ENCODE data around the gene SGK2. TPM values are rescaled to one million over a fixed set of nuclear protein-coding genes. Genes with fewer than 3 reads are reported as not detected.

Gene SGK2
- total RNA-seq, 2 donors from 2014 or later = 14.3 to 21.4 TPM

GRCh38 chr20:43548273-43548880, 10.4 kb upstream of the SGK2 start:
- Histone ChIP-seq H3K4me1 (peaks cover 4% of the 10 kb centered on the region), H3K9me3 (no peaks in the 10 kb centered on the region), H3K36me3 (replicated peaks in 1 of 2; ENCODE audit: insufficient read depth in 1 of 2, low read depth in 2 of 2) (no peaks in the 10 kb centered on the region), H3K27ac (no peak overlapping the region), H3K27me3 (no peaks in the 10 kb centered on the region), H3K4me3 (no peak overlapping the region)
- WGBS, 2 donors = 74 to 80% methylated on average over 5 of the region's 5 CpGs
- no peak for ATAC-seq
- DNase-seq = no peak
- intact Hi-C loops (cut with DNase I) = no loop called here
- TF ChIP-seq POLR2A (IDR thresholded peaks at IDR 0.05) (no peak), CTCF (IDR thresholded peaks at IDR 0.05) (no peak)

- Histone ChIP-seq H3K27ac (no peak overlapping the region), H3K4me1 (peaks cover 4% of the 10 kb centered on the region), H3K36me3 (replicated peaks in 1 of 2; ENCODE audit: insufficient read depth in 1 of 2, low read depth in 2 of 2) (no peaks in the 10 kb centered on the region), H3K27me3 (no peaks in the 10 kb centered on the region), H3K9me3 (no peaks in the 10 kb centered on the region), H3K4me3 (no peak overlapping the region)
- intact Hi-C loops (cut with DNase I) = no loop called here
- ATAC-seq (no peak), DNase-seq (no peak)
- TF ChIP-seq CTCF (IDR thresholded peaks at IDR 0.05) = no peak
- TF ChIP-seq POLR2A (IDR thresholded peaks at IDR 0.05) = no peak
- 97 to 98% methylated on average over 3 to 4 of the region's 4 CpGs for WGBS, 2 donors
Observed at GRCh38 chr20:43549416-43550065, 9.3 kb upstream of the SGK2 start.

- WGBS, 2 donors = 60 to 67% methylated on average over 2 of the region's 2 CpGs
- DNase-seq (no peak), ATAC-seq (no peak)
- intact Hi-C loops (cut with DNase I) = no loop called here
- Histone ChIP-seq H3K27me3 (no peaks in the 10 kb centered on the region), H3K4me1 (peaks cover 4% of the 10 kb centered on the region), H3K36me3 (replicated peaks in 1 of 2; ENCODE audit: insufficient read depth in 1 of 2, low read depth in 2 of 2) (no peaks in the 10 kb centered on the region), H3K4me3 (no peak overlapping the region), H3K9me3 (no peaks in the 10 kb centered on the region), H3K27ac (no peak overlapping the region)
- TF ChIP-seq POLR2A (IDR thresholded peaks at IDR 0.05) (no peak), CTCF (IDR thresholded peaks at IDR 0.05) (no peak)
Observed at GRCh38 chr20:43550456-43550855, 8.4 kb upstream of the SGK2 start.

- no peak for DNase-seq
- Histone ChIP-seq H3K27me3 (no peaks in the 10 kb centered on the region), H3K36me3 (replicated peaks in 1 of 2; ENCODE audit: insufficient read depth in 1 of 2, low read depth in 2 of 2) (no peaks in the 10 kb centered on the region), H3K9me3 (no peaks in the 10 kb centered on the region), H3K4me3 (no peak overlapping the region), H3K27ac (no peak overlapping the region), H3K4me1 (peaks cover 37% of the 10 kb centered on the region)
- TF ChIP-seq POLR2A (IDR thresholded peaks at IDR 0.05) (no peak), CTCF (IDR thresholded peaks at IDR 0.05) (no peak)
- 76 to 79% methylated on average over 3 of the region's 3 CpGs for WGBS, 2 donors
- intact Hi-C loops (cut with DNase I) = no loop called here
- ATAC-seq = no peak
Observed at GRCh38 chr20:43554369-43554768, 4.5 kb upstream of the SGK2 start.
